ENCODE measurements around the gene CYP27B1. TPM values are rescaled to one million over a fixed set of nuclear protein-coding genes. Genes with fewer than 3 reads are reported as not detected.

Gene CYP27B1, protein sequence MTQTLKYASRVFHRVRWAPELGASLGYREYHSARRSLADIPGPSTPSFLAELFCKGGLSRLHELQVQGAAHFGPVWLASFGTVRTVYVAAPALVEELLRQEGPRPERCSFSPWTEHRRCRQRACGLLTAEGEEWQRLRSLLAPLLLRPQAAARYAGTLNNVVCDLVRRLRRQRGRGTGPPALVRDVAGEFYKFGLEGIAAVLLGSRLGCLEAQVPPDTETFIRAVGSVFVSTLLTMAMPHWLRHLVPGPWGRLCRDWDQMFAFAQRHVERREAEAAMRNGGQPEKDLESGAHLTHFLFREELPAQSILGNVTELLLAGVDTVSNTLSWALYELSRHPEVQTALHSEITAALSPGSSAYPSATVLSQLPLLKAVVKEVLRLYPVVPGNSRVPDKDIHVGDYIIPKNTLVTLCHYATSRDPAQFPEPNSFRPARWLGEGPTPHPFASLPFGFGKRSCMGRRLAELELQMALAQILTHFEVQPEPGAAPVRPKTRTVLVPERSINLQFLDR
- total RNA-seq, result not detected

DNA sequence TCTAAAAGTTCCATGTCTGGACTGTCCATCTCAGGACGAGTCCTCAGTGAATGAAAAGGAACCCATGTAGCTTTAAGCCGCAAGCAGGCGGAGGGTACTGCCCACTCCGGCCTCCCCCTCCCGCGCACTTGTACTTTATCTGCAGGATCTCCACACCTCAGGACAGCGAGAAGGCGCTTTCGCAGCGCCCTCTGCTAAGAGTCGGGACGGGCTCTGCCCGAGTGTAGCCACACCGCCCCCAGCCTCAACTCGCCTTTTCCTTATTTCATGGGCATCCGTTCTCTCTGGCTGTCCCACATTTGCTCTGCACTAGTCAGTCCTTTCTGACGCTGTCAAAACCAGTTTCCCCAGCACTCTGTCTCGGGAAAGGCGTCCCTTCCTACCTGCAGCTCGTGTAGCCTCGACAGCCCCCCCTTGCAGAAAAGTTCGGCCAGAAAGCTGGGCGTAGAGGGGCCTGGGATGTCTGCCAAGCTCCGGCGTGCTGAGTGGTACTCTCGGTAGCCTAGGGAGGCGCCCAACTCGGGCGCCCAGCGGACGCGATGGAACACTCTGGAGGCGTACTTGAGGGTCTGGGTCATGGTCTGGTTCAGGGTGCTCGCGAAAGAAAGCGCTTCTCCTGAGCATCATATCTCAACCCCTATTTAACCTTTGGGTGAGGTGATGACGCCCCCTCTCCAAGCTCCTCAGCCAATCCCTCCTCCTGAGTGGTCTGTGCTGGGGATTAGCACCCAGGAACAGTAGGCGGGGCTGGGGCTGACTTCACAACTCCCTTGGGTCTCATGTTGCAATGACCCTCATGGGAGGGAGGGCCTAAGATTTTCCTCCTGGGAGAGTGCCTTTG is at the start of gene CYP27B1:
Gene CYP27B1, minus strand, starts transcription at position 615 of the 841 bp plus-strand sequence. Its CDS starts 37 bp downstream, at position 578.
- intact Hi-C loops (cut with DNase I), result loop anchor here (5.0 kb wide), 1 partner anchor 39 kb away; no protein-coding TSS in a partner anchor
- H3K36me3 ChIP-seq, result no peaks in the 10 kb centered on the region
- H3K27ac ChIP-seq, result no peak within 1 kb of the TSS
- H3K27me3 ChIP-seq, result no peaks in the 10 kb centered on the region
- peaks cover 0 to 32% of the 10 kb centered on the region in 2 donors for H3K4me1 ChIP-seq
- H3K9me3 ChIP-seq, result no peaks in the 10 kb centered on the region
- peak within 1 kb of the TSS; percentile 43 to 63 for H3K4me3 ChIP-seq
- no peak for DNase-seq (ENCODE audit: low spot score in 2 of 2)
- TF ChIP-seq, protein P1, sequence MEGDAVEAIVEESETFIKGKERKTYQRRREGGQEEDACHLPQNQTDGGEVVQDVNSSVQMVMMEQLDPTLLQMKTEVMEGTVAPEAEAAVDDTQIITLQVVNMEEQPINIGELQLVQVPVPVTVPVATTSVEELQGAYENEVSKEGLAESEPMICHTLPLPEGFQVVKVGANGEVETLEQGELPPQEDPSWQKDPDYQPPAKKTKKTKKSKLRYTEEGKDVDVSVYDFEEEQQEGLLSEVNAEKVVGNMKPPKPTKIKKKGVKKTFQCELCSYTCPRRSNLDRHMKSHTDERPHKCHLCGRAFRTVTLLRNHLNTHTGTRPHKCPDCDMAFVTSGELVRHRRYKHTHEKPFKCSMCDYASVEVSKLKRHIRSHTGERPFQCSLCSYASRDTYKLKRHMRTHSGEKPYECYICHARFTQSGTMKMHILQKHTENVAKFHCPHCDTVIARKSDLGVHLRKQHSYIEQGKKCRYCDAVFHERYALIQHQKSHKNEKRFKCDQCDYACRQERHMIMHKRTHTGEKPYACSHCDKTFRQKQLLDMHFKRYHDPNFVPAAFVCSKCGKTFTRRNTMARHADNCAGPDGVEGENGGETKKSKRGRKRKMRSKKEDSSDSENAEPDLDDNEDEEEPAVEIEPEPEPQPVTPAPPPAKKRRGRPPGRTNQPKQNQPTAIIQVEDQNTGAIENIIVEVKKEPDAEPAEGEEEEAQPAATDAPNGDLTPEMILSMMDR (IDR thresholded peaks at IDR 0.05), result no peak

DNA sequence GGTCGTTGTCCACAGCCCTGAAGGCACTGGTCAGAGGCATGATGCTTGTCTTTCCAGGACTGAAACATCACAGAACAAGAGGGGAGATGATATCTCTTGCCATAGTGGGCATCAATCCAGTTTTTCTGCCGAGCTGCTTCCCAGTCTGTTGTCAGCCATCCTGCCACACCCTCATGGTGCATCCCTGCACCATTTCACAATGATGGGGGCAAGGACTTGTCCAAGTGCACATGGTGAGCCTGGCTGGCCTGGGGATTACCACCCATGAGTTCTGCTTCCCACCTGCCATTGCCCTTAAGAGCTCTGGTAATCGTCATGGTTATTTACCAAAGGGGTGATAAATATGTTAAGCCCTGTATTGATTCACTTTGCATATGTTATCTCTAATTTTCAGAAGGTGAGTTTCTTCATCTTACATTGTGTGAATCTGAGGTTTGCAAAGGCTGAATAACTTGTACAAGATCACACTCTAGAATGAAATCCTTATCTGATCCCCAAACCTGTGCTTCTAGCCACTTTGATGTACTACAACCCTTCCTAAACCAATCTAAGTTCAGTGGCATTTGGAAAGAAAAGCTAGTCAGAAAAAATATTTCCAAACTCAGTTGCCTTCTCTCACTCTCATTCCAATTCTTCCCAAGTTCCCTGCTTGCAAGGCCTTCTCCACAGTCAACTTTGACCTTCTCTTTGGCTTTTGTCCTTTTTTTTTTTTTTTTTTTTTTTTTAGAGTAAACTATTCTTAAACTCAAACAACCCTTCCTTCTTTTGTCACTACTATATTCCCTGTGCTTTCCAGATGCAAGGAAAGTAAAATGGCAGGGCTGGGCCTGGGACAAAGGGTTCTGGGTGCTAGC is 49.4 kb upstream of the CYP27B1 start:
- no peak for DNase-seq (ENCODE audit: low spot score in 2 of 2)
- no peaks in the 10 kb centered on the region for H3K27me3 ChIP-seq
- TF ChIP-seq, protein P1 (IDR thresholded peaks at IDR 0.05), result no peak
- peak overlapping the region; percentile 61 to 69 for H3K27ac ChIP-seq
- intact Hi-C loops (cut with DNase I), result no loop called here
- H3K4me1 ChIP-seq, result peaks cover 0 to 21% of the 10 kb centered on the region in 2 donors
- peaks cover 20 to 36% of the 10 kb centered on the region in 2 donors for H3K36me3 ChIP-seq
- H3K9me3 ChIP-seq, result no peaks in the 10 kb centered on the region
- no peak overlapping the region for H3K4me3 ChIP-seq

DNA sequence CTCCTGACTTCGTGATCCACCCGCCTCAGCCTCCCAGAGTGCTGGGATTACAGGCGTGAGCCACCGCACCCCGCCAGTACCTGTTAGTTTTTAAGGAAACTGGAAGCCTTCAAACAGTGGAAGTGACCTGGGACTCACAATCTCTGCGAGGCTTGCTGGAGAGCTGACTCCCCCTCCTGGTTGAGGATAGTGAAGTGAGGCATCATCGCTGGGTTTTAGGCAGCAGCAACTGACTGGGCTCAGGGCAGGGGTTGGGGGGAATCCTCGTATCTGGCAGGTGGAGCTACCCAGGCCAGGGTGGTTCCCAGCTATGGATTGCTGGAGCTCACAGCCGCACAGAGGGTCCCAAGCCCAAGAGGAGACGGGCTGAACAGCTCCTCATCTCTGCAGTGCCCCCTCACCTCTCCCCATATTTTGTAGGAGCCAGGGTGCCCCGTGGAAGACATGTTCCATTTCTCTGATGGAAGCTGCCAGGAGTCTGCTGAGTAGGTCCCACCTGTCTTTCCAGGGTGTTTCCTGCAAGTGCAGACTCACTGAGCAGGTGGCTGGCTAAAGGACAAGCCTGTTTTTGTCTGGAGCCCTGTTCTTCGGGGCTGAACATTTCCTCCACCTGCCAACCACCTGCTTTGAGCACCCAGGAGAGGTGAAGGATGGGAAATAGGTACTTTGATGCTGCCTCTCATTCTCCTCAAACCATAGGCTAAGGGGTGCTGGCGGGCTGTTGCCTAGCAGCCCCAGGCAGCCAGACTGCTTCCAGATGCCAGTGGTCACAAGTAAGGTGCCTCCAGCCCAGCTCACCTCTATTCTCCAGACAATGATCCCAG is 48.5 kb upstream of the CYP27B1 start:
- TF ChIP-seq, protein P1 (IDR thresholded peaks at IDR 0.05), result no peak
- no peak overlapping the region for H3K4me3 ChIP-seq
- intact Hi-C loops (cut with DNase I), result no loop called here
- no peak overlapping the region for H3K27ac ChIP-seq
- DNase-seq (ENCODE audit: low spot score in 2 of 2), result no peak
- H3K27me3 ChIP-seq, result no peaks in the 10 kb centered on the region
- H3K9me3 ChIP-seq, result no peaks in the 10 kb centered on the region
- peaks cover 0 to 21% of the 10 kb centered on the region in 2 donors for H3K4me1 ChIP-seq
- H3K36me3 ChIP-seq, result peaks cover 21 to 35% of the 10 kb centered on the region in 2 donors

DNA sequence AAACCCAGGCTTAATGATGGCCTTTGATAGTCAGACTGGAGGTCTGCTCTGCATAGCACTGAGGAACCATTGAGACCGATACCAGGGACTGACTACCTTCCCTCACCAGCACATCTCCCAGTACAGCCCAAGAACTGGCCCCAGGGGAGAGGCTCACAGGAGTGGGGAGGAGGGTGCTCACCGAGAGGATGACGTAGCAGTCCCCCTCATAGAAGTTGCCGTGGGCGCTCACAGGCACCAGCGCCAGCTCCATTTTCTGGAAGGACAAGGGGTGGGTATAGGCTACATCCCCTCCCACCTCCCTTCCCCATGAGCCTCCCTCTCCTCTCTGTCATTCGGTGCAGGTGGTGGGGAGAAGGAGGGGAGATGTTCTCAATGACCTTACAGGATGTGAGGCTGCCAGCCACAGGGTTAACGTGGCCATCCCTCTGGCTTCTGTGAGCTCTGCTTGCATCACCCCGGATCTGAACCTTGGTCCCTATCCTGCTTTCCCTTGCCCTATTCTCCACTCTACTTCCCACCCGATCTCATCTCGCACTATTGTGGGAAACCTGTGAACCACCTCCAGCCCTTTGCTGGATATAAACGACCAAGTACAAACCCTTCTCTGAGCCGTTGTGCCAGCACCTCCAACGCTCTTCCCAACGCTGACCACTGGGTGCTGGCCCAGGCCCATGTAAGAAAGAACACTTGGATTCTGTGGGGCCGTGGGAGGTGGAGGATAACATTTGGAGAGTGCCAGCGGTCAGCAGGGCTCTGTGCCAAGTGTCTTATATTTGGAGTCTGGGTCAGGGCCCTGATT is 47.3 kb upstream of the CYP27B1 start:
- peaks cover 0 to 21% of the 10 kb centered on the region in 2 donors for H3K4me1 ChIP-seq
- no peak overlapping the region for H3K27ac ChIP-seq
- peaks cover 23 to 41% of the 10 kb centered on the region in 2 donors for H3K36me3 ChIP-seq
- TF ChIP-seq, protein P1 (IDR thresholded peaks at IDR 0.05), result peak in 1 of 3 experiments; percentile 31
- no peak overlapping the region for H3K4me3 ChIP-seq
- intact Hi-C loops (cut with DNase I), result no loop called here
- H3K27me3 ChIP-seq, result no peaks in the 10 kb centered on the region
- H3K9me3 ChIP-seq, result no peaks in the 10 kb centered on the region
- DNase-seq (ENCODE audit: low spot score in 2 of 2), result peak in 1 of 2 donors; percentile 72
